Keratinocyte (primary cell): ENCODE data around the gene TTC13. TPM values are rescaled to one million over a fixed set of nuclear protein-coding genes. Genes with fewer than 3 reads are reported as not detected.
A peak's percentile ranks its signal among the peaks of the same experiment; 100 is the strongest.

Experiments
- DNase-seq: peaks from one replicate; pipeline ENCODE4 v3.0.0-alpha.2; 2011; ENCODE audit warnings: low read depth, missing footprints, low spot score
- FAIRE-seq: peaks from 2 replicates; lab custom pipeline; 2011; peaks lifted over from hg19 to GRCh38; lab: Jason Lieb, UNC
- H2AFZ ChIP-seq: 2 replicates; pipeline ENCODE4 v1.6.0; 2012; ENCODE audit warnings: low read length, control low read depth, inconsistent platforms; ENCODE audit not compliant: control insufficient read depth
- H3K27ac ChIP-seq: 2 replicates; pipeline ENCODE4 v1.5.1; 2011; ENCODE audit warnings: low read length; ENCODE audit not compliant: control insufficient read depth, insufficient read depth
- H3K27me3 ChIP-seq: 3 replicates; pipeline ENCODE4 v1.6.0; 2011; ENCODE audit warnings: low read length; ENCODE audit not compliant: control insufficient read depth, insufficient read depth; ENCODE audit errors: extremely low read depth
- H3K36me3 ChIP-seq, 2 experiments: 2 replicates in 1 of 2; 3 replicates in 1 of 2; pipeline ENCODE4 v1.5.1; 2011; ENCODE audit warnings: low read length in 2 of 2, mild to moderate bottlenecking in 1 of 2; ENCODE audit not compliant: control insufficient read depth in 2 of 2, insufficient read depth in 2 of 2; ENCODE audit errors: extremely low read depth in 1 of 2
- H3K4me1 ChIP-seq: 3 replicates; pipeline ENCODE4 v1.5.1; 2011; ENCODE audit warnings: low read length; ENCODE audit not compliant: control insufficient read depth, insufficient read depth; ENCODE audit errors: extremely low read depth
- H3K4me2 ChIP-seq: 3 replicates; pipeline ENCODE4 v1.6.0; 2011; ENCODE audit warnings: low read depth, low read length; ENCODE audit not compliant: control insufficient read depth, insufficient read depth; ENCODE audit errors: extremely low read depth
- H3K4me3 ChIP-seq, 3 experiments: fragments of 200-600 bp in 1 of 3; sonication (generic) in 1 of 3; 2 replicates in 2 of 3; 3 replicates in 1 of 3; pipeline ENCODE4 v1.5.1; 2011 to 2016; ENCODE audit warnings: low read length in 3 of 3, mild to moderate bottlenecking in 3 of 3, control low read depth in 2 of 3, inconsistent platforms in 1 of 3, low read depth in 1 of 3, mixed read lengths in 1 of 3, mixed run types in 1 of 3, moderate library complexity in 1 of 3; ENCODE audit not compliant: control insufficient read depth in 2 of 3, insufficient read depth in 2 of 3; ENCODE audit errors: extremely low read depth in 1 of 3
- H3K79me2 ChIP-seq: 2 replicates; pipeline ENCODE4 v1.6.0; 2012; ENCODE audit warnings: low read length; ENCODE audit not compliant: control insufficient read depth, insufficient read depth
- H3K9ac ChIP-seq: 3 replicates; pipeline ENCODE4 v1.6.0; 2011; ENCODE audit warnings: low read length; ENCODE audit not compliant: control insufficient read depth, insufficient read depth; ENCODE audit errors: extremely low read depth
- H3K9me1 ChIP-seq: 3 replicates; pipeline ENCODE4 v1.6.0; 2011; ENCODE audit warnings: low read length; ENCODE audit not compliant: control insufficient read depth, insufficient read depth; ENCODE audit errors: extremely low read depth
- H3K9me3 ChIP-seq: 2 replicates; pipeline ENCODE4 v1.5.1; 2012; ENCODE audit warnings: low read depth, low read length; ENCODE audit not compliant: control insufficient read depth
- H4K20me1 ChIP-seq: 3 replicates; pipeline ENCODE4 v1.6.0; 2011; ENCODE audit warnings: low read length; ENCODE audit not compliant: control insufficient read depth, insufficient read depth; ENCODE audit errors: extremely low read depth
- CTCF ChIP-seq, 3 experiments: IDR thresholded peaks in 1 of 3; conservative IDR thresholded peaks in 1 of 3; optimal IDR thresholded peaks in 1 of 3; 2 replicates in 2 of 3; 3 replicates in 1 of 3; pipeline versions ENCODE3 to v1.5.1; 2011; ENCODE audit warnings: low read length in 3 of 3, mild to moderate bottlenecking in 3 of 3, moderate library complexity in 2 of 3, control low read depth in 1 of 3, inconsistent platforms in 1 of 3; ENCODE audit not compliant: insufficient read depth in 2 of 3; ENCODE audit errors: extremely low read depth in 1 of 3
- EZH2 ChIP-seq: IDR thresholded peaks from one replicate; pipeline ENCODE4 v1.6.1; 2012; ENCODE audit warnings: inconsistent platforms, mild to moderate bottlenecking, low read length, moderate library complexity
- dilution Hi-C: fragments of 300-500 bp; cut with MboI; formaldehyde crosslinking; loops from one replicate; pipeline ENCODE4 v1.7.0; 2020; ENCODE audit warnings: low sequenced_read_pairs; ENCODE audit not compliant: extremely low pct_ligation_motif_present
- polyA plus RNA-seq, 5 experiments: library from polyadenylated mRNA; depleted of rRNA in 3 of 5; stranded (reverse) in 3 of 5; stranded (forward) in 1 of 5; unstranded in 1 of 5; fragments of >200 nt; gene quantifications; 1 replicate in 1 of 5; 2 replicates in 3 of 5; 3 replicates in 1 of 5; pipeline versions ENCODE4 v1.2.1 to v1.2.3, GENCODE V29; 2011 to 2012; ENCODE audit warnings: missing spikeins in 2 of 5, low read depth in 1 of 5, low replicate concordance in 1 of 5

TTC13 gene
- polyA plus RNA-seq, 1 donor (not counting 4 experiments of a cell fraction or from before 2014, with no cell fraction given): 8.3 TPM

- Histone ChIP-seq H3K9me3 (no peaks in the 10 kb centered on the region), H3K79me2 (no peaks in the 10 kb centered on the region), H3K36me3 (peaks cover 0 to 1% of the 10 kb centered on the region in 2 experiments), H3K9ac (no peak overlapping the region), H3K4me3 (no peak overlapping the region), H3K27ac (no peak overlapping the region), H3K4me2 (no peak overlapping the region), H2AFZ (peak overlapping the region; percentile 50), H3K9me1 (no peaks in the 10 kb centered on the region), H4K20me1 (no peaks in the 10 kb centered on the region), H3K27me3 (no peaks in the 10 kb centered on the region), H3K4me1 (peaks cover 6% of the 10 kb centered on the region)
- TF ChIP-seq CTCF (optimal IDR thresholded peaks at IDR 0.05 in 1 of 3, IDR thresholded peaks at IDR 0.05 in 1 of 3, conservative IDR thresholded peaks at IDR 0.05 in 1 of 3; ENCODE audit: extremely low read depth in 1 of 3, insufficient read depth in 2 of 3, low read length in 3 of 3): no peak
- TF ChIP-seq EZH2: no peak
- no peak for DNase-seq
- dilution Hi-C loops: no loop called here
- FAIRE-seq: peak; percentile 9
Measured at GRCh38 chr1:230930986-230931385, 47.7 kb downstream of the TTC13 start.

GRCh38 chr1:230926182-230926581 lies 52.5 kb downstream of the TTC13 start:
- H3K79me2 ChIP-seq: no peaks in the 10 kb centered on the region
- dilution Hi-C loops: no loop called here
- H3K9me3 ChIP-seq: no peaks in the 10 kb centered on the region
- no peaks in the 10 kb centered on the region for H4K20me1 ChIP-seq
- no peak overlapping the region for H3K27ac ChIP-seq
- H2AFZ ChIP-seq: no peak overlapping the region
- H3K9me1 ChIP-seq: no peaks in the 10 kb centered on the region
- H3K27me3 ChIP-seq: no peaks in the 10 kb centered on the region
- H3K4me3 ChIP-seq: no peak overlapping the region
- no peak for FAIRE-seq
- no peak for DNase-seq
- H3K4me1 ChIP-seq: peaks cover 5% of the 10 kb centered on the region
- no peak overlapping the region for H3K9ac ChIP-seq
- H3K36me3 ChIP-seq: peaks cover 0 to 7% of the 10 kb centered on the region in 2 experiments
- H3K4me2 ChIP-seq: no peak overlapping the region
- TF ChIP-seq CTCF (optimal IDR thresholded peaks at IDR 0.05 in 1 of 3, IDR thresholded peaks at IDR 0.05 in 1 of 3, conservative IDR thresholded peaks at IDR 0.05 in 1 of 3; ENCODE audit: extremely low read depth in 1 of 3, insufficient read depth in 2 of 3, low read length in 3 of 3): no peak
- no peak for TF ChIP-seq EZH2
